ENCODE measurements around the gene TMEM255B. TPM values are rescaled to one million over a fixed set of nuclear protein-coding genes. Genes with fewer than 3 reads are reported as not detected.
"Not testable (repeated sequence)": the region's sequence is repeated elsewhere in the genome, so short reads cannot be mapped to it uniquely, and the experiment has no call there.

Gene TMEM255B
- total RNA-seq, result 1 to 10 TPM in 1 of 2 donors, under 1 TPM in 1; 0.86 to 1.4 TPM
- total RNA-seq, result 0.12 to 0.90 reads per million in 2 donors

GRCh38 chr13:113758651-113759524 lies at the start of gene TMEM255B:
Gene TMEM255B (plus strand): TSS chr13:113759226. CDS start chr13:113759270, 44 bp downstream.
- peak within 1 kb of the TSS; percentile 16 for H3K27ac Mint-ChIP-seq
- peak; percentile 94 for ATAC-seq
- no peaks in the 10 kb centered on the region for H3K9me3 ChIP-seq (ENCODE audit: control insufficient read depth, low read length, poor library complexity, severe bottlenecking)
- H3K4me3 Mint-ChIP-seq, result peak within 1 kb of the TSS; percentile 98
- peaks cover 66% of the 10 kb centered on the region for H3K27me3 Mint-ChIP-seq
- H3K36me3 Mint-ChIP-seq (ENCODE audit: low read depth), result peaks cover 3% of the 10 kb centered on the region
- DNase-seq, result peak; percentile 52 to 65 (median 62)
- H3K4me1 Mint-ChIP-seq, result peaks cover 12% of the 10 kb centered on the region

GRCh38 chr13:113722921-113723320 lies 36.1 kb upstream of the TMEM255B start:
- Mint-ChIP-seq H3K4me3 (peak overlapping the region; percentile 55), H3K27ac (no peak overlapping the region), H3K4me1 (peaks cover 12% of the 10 kb centered on the region), H3K27me3 (no peaks in the 10 kb centered on the region), H3K36me3 (ENCODE audit: low read depth) (no peaks in the 10 kb centered on the region)
- ATAC-seq, result no peak
- DNase-seq, result no peak
- H3K9me3 ChIP-seq (ENCODE audit: control insufficient read depth, low read length, poor library complexity, severe bottlenecking), result no peaks in the 10 kb centered on the region

GRCh38 chr13:113723410-113724015 lies 35.5 kb upstream of the TMEM255B start:
- no peaks in the 10 kb centered on the region for H3K36me3 Mint-ChIP-seq (ENCODE audit: low read depth)
- peaks cover 12% of the 10 kb centered on the region for H3K4me1 Mint-ChIP-seq
- no peaks in the 10 kb centered on the region for H3K9me3 ChIP-seq (ENCODE audit: control insufficient read depth, low read length, poor library complexity, severe bottlenecking)
- ATAC-seq (no peak), DNase-seq (no peak)
- no peaks in the 10 kb centered on the region for H3K27me3 Mint-ChIP-seq
- peak overlapping the region; percentile 85 for H3K27ac Mint-ChIP-seq
- H3K4me3 Mint-ChIP-seq, result peak overlapping the region; percentile 55

GRCh38 chr13:113724016-113724758 lies 34.8 kb upstream of the TMEM255B start:
- Mint-ChIP-seq H3K36me3 (ENCODE audit: low read depth) (no peaks in the 10 kb centered on the region), H3K4me1 (peaks cover 12% of the 10 kb centered on the region), H3K4me3 (peak overlapping the region; percentile 70), H3K27me3 (no peaks in the 10 kb centered on the region), H3K27ac (peak overlapping the region; percentile 85)
- no peak for ATAC-seq
- no peaks in the 10 kb centered on the region for H3K9me3 ChIP-seq (ENCODE audit: control insufficient read depth, low read length, poor library complexity, severe bottlenecking)
- no peak for DNase-seq

GRCh38 chr13:113724780-113725315 lies 34.2 kb upstream of the TMEM255B start:
- Mint-ChIP-seq H3K27ac (peak overlapping the region; percentile 85), H3K4me1 (peaks cover 12% of the 10 kb centered on the region), H3K36me3 (ENCODE audit: low read depth) (no peaks in the 10 kb centered on the region), H3K4me3 (peak overlapping the region; percentile 70), H3K27me3 (no peaks in the 10 kb centered on the region)
- no peaks in the 10 kb centered on the region for H3K9me3 ChIP-seq (ENCODE audit: control insufficient read depth, low read length, poor library complexity, severe bottlenecking)
- peak; percentile 74 to 86 (median 84) for DNase-seq
- peak; percentile 96 for ATAC-seq

GRCh38 chr13:113725329-113726105 lies 33.5 kb upstream of the TMEM255B start:
- H3K36me3 Mint-ChIP-seq (ENCODE audit: low read depth); ATAC-seq; H3K27me3 Mint-ChIP-seq; H3K9me3 ChIP-seq (ENCODE audit: control insufficient read depth, low read length, poor library complexity, severe bottlenecking): not testable (repeated sequence)
- Mint-ChIP-seq H3K4me1 (peaks cover 12% of the 10 kb centered on the region), H3K27ac (peak overlapping the region; percentile 85), H3K4me3 (peak overlapping the region; percentile 70)
- DNase-seq, result peak; percentile 49 to 65 (median 56)

GRCh38 chr13:113726106-113726821 lies 32.8 kb upstream of the TMEM255B start:
- not testable (repeated sequence) for H3K36me3 Mint-ChIP-seq (ENCODE audit: low read depth)
- H3K4me3 Mint-ChIP-seq, result peak overlapping the region; percentile 83
- ATAC-seq, result peak; percentile 30

GRCh38 chr13:113726961-113727411 lies 32.0 kb upstream of the TMEM255B start:
- Mint-ChIP-seq H3K4me1 (peaks cover 12% of the 10 kb centered on the region), H3K36me3 (ENCODE audit: low read depth) (no peaks in the 10 kb centered on the region), H3K4me3 (no peak overlapping the region), H3K27me3 (no peaks in the 10 kb centered on the region), H3K27ac (peak overlapping the region; percentile 69)
- no peaks in the 10 kb centered on the region for H3K9me3 ChIP-seq (ENCODE audit: control insufficient read depth, low read length, poor library complexity, severe bottlenecking)
- no peak for DNase-seq
- ATAC-seq, result no peak

More at GRCh38 chr13:113726106-113726821, 32.8 kb upstream of the TMEM255B start:
- H3K27ac Mint-ChIP-seq, result peak overlapping the region; percentile 69
- peak in 2 of 3 donors; percentile 31 to 42 for DNase-seq
- peaks cover 12% of the 10 kb centered on the region for H3K4me1 Mint-ChIP-seq
- not testable (repeated sequence) for H3K27me3 Mint-ChIP-seq; H3K9me3 ChIP-seq (ENCODE audit: control insufficient read depth, low read length, poor library complexity, severe bottlenecking)

- no peaks in the 10 kb centered on the region for H3K9me3 ChIP-seq (ENCODE audit: control insufficient read depth, low read length, poor library complexity, severe bottlenecking)
- Mint-ChIP-seq H3K27ac (no peak overlapping the region), H3K4me1 (peaks cover 12% of the 10 kb centered on the region), H3K36me3 (ENCODE audit: low read depth) (no peaks in the 10 kb centered on the region), H3K4me3 (no peak overlapping the region), H3K27me3 (no peaks in the 10 kb centered on the region)
- no peak for ATAC-seq
- DNase-seq, result no peak
Measured at GRCh38 chr13:113728571-113729054, 30.4 kb upstream of the TMEM255B start.

GRCh38 chr13:113729187-113730019 lies 29.6 kb upstream of the TMEM255B start:
- Mint-ChIP-seq H3K36me3 (ENCODE audit: low read depth) (no peaks in the 10 kb centered on the region), H3K4me1 (peaks cover 10% of the 10 kb centered on the region), H3K27me3 (no peaks in the 10 kb centered on the region), H3K4me3 (no peak overlapping the region), H3K27ac (no peak overlapping the region)
- no peaks in the 10 kb centered on the region for H3K9me3 ChIP-seq (ENCODE audit: control insufficient read depth, low read length, poor library complexity, severe bottlenecking)
- ATAC-seq (no peak), DNase-seq (no peak)

- H3K27ac Mint-ChIP-seq, result no peak overlapping the region
- H3K4me1 Mint-ChIP-seq, result peaks cover 4% of the 10 kb centered on the region
- DNase-seq, result no peak
- H3K27me3 Mint-ChIP-seq, result no peaks in the 10 kb centered on the region
- H3K36me3 Mint-ChIP-seq (ENCODE audit: low read depth), result no peaks in the 10 kb centered on the region
- H3K4me3 Mint-ChIP-seq, result no peak overlapping the region
- no peak for ATAC-seq
- no peaks in the 10 kb centered on the region for H3K9me3 ChIP-seq (ENCODE audit: control insufficient read depth, low read length, poor library complexity, severe bottlenecking)
Measured at GRCh38 chr13:113730258-113730691, 28.8 kb upstream of the TMEM255B start.
